ENCODE results near the gene CCDC179.

DNA sequence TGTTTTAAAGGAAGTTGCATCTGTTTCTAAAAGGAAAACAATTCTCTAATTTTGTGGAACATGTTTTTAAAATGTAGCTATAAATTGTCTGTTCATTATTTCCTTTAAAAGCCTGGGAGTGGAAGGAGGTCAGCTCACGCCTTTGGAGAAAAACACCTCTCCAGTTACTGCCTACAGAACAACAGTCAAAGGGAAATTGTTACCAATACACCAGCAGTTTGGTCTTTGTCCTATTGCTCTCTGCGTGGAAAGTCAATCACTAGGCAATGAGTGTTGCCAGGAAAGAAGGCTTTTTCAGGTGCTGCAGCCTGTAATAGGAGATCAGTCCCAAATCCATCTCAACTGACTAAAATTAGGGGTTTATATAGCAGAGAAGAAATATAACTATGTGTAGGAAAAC is 52.9 kb downstream of the CCDC179 start:
- TF ChIP-seq, protein P1, sequence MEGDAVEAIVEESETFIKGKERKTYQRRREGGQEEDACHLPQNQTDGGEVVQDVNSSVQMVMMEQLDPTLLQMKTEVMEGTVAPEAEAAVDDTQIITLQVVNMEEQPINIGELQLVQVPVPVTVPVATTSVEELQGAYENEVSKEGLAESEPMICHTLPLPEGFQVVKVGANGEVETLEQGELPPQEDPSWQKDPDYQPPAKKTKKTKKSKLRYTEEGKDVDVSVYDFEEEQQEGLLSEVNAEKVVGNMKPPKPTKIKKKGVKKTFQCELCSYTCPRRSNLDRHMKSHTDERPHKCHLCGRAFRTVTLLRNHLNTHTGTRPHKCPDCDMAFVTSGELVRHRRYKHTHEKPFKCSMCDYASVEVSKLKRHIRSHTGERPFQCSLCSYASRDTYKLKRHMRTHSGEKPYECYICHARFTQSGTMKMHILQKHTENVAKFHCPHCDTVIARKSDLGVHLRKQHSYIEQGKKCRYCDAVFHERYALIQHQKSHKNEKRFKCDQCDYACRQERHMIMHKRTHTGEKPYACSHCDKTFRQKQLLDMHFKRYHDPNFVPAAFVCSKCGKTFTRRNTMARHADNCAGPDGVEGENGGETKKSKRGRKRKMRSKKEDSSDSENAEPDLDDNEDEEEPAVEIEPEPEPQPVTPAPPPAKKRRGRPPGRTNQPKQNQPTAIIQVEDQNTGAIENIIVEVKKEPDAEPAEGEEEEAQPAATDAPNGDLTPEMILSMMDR (IDR thresholded peaks at IDR 0.05), result no peak
- TF ChIP-seq, protein P2, sequence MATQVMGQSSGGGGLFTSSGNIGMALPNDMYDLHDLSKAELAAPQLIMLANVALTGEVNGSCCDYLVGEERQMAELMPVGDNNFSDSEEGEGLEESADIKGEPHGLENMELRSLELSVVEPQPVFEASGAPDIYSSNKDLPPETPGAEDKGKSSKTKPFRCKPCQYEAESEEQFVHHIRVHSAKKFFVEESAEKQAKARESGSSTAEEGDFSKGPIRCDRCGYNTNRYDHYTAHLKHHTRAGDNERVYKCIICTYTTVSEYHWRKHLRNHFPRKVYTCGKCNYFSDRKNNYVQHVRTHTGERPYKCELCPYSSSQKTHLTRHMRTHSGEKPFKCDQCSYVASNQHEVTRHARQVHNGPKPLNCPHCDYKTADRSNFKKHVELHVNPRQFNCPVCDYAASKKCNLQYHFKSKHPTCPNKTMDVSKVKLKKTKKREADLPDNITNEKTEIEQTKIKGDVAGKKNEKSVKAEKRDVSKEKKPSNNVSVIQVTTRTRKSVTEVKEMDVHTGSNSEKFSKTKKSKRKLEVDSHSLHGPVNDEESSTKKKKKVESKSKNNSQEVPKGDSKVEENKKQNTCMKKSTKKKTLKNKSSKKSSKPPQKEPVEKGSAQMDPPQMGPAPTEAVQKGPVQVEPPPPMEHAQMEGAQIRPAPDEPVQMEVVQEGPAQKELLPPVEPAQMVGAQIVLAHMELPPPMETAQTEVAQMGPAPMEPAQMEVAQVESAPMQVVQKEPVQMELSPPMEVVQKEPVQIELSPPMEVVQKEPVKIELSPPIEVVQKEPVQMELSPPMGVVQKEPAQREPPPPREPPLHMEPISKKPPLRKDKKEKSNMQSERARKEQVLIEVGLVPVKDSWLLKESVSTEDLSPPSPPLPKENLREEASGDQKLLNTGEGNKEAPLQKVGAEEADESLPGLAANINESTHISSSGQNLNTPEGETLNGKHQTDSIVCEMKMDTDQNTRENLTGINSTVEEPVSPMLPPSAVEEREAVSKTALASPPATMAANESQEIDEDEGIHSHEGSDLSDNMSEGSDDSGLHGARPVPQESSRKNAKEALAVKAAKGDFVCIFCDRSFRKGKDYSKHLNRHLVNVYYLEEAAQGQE (IDR thresholded peaks at IDR 0.05; ENCODE audit: insufficient read depth in 1 of 2, low read depth in 2 of 2, low read length in 1 of 2), result no peak
